T-helper 22 cell (primary cell): Measurements from ENCODE around the gene NPEPL1.

ENCODE experiments used
- DNase-seq: peaks from one replicate; pipeline ENCODE4 v3.0.0-alpha.2; 2020; ENCODE audit warnings: low read depth

Gene NPEPL1

DNA sequence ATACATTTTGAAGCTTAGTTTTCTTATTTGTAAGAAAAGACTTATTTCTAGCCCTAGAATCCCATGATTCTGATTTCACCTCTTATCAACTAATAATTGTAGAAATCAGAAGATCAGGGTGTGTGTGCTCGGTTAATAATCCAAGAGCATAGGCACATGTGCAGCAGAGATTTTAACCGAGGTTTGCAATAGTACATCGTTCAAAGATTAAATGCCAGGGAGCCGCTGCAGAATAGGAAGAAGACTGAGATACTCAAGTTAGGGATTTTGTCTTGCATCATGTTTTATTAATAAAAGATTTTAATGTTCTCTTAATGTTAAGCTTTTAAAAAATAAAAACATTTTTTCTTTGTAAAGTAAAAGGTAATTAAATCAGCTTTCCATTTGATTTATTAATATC lies 34.6 kb upstream of the NPEPL1 start:
- DNase-seq = no peak

- no peak for DNase-seq
These were observed 33.8 kb upstream of the NPEPL1 start for GRCh38 chr20:58658760-58659159.

DNA sequence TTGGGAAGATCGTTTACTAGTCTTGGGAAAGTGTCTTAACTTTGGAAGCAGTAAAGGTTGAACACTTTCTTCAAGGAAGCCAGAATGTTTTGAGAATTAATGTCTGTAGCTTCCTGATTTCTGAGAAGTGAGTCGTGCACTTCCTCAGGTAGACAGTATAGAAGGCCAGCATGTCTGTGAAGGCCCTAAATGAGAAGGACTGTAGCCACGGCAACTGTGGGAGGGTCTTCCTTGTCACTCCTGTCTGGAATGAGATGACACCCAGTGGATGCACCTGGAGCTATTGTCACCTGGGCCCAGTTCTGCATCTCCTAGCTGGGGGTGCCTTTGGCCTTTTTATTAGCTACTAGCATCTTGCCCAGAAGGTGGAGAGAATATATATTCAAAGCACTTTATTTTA lies 32.8 kb upstream of the NPEPL1 start:
- DNase-seq = no peak

DNA sequence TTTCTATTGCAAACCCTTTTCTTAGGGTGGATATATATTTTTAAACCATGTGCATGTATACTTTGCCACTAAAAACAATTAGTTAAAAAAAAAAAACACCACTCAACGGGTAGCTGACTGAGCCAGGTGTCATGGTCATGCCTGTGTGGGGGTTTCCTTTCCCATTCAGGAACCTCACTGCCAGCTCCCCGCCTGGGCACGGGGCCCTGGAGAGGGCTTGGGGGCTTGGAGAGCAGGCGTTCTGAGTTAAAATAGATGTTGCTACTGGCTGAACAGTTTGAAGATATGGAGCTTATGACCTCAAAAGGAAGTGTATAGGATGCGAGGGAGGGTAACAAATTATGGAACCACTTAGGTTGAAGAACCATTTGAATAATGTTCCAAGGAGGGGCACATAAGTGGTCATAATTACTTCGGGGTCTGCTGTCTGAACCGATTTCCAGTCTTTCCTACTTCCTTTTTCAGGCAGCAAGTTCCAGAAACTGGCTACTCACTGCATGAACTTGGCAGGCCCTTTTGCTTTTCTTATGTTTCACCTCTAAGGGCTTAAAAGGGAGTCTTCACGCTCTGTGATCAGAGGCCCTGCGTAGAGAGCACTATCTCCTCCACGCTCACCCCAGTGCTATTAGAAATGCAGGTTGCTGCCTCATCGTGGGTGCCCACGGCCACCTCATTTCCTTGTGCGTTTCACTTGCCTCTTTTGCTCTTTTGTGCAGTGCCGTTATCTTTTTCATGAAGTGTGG lies 31.6 kb upstream of the NPEPL1 start:
- peak; percentile 59 for DNase-seq

DNA sequence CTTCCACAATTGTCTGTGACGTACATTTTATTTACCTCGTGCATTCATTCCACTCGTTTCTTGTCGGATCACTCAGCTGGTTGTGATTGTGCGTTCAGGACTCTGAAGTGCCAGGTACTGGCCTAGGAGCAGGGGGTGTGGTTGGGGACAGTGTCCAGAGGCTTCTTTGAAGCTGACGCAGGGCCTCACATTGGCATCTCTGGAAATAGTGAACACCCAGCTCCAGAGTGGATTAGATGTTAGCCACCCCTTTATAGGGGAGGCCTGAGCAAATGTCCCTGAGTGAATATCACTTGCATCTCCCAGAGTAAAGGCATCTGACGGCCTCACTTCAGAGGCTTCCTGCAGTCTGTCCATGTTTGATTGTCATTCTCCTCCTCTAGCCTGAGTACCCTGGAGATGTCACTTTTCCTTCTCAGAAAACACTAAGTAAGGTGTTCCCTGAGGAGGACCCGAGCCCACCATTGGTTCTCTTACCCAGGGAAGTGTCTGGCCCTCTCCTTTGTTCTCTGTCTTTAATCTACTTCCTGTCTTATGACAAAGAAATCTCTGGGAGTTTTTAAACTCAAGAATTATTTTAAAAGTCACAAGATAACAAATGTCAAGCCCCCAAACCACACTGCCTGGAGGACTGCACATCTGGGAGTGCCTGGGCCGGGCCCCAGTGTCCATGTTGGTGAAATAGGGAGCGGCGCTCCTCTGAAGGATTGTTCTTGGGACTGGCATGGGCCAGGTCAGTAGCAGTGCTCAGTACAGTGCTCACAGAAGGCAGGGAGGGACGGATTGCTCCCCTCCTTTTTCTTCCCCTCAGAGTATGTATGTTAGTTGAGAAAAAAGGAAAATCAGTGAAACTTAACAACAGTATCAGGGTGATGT lies 30.8 kb upstream of the NPEPL1 start:
- no peak for DNase-seq

- DNase-seq = no peak
These were observed 28.3 kb upstream of the NPEPL1 start for GRCh38 chr20:58664331-58664730.

DNA sequence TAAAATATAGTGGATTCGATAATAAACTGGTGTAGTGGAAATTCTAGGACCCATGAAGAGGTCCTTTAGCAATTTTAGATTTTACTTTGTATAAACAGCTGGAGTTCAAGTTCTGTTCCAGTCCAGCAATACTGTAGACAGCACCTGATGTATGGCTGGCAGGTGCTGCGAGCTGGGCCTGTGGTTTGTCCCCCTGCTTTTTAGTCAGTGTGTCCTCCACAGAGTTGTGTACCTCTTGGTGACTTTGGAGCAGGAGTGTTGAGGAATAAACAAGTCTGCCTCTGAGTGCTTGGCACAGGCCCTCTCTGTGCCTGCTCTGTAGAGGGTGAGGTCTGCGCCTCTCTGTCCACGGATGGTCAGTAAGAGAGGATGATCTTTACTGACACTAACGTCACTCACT lies 27.7 kb upstream of the NPEPL1 start:
- no peak for DNase-seq

- DNase-seq = no peak
These were observed 27.0 kb upstream of the NPEPL1 start for GRCh38 chr20:58665606-58666005.

GRCh38 chr20:58666702-58667101 lies 25.9 kb upstream of the NPEPL1 start:
- DNase-seq = no peak

DNA sequence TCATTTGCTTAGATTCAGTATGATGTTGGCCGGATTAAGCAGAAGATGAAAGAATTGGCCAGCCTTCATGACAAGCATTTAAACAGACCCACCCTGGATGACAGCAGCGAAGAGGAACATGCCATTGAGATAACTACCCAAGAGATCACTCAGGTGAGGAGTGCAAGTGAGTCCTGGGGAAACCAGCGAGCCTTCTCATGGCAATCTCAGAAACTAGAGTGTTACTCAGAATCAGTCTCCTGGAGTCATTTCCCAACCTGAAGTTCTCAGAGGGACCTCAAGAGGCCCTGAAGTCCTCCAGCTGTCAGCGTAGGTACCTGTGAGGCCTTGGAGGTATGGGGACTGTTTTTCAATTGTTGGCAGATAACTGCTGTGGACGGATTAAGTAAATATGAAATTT lies 24.6 kb upstream of the NPEPL1 start:
- DNase-seq = no peak

DNA sequence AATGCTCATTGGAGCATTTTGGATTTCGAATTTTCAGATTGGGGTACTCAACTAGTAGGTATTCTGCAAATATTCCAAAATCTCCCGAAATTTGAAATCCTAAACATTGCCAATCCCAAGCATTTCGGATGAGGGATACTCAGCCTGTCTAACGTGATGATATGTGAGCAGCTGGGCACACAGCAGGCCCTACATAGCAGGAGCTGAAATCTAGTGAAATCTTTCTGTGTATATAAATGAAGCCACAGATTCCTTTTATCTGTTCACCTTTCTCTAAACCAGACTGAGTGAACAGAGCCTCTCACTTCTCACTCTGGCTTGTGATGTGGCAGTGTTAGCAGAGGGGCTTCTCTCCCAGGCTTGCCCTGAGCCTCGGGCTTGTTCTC lies 23.7 kb upstream of the NPEPL1 start:
- no peak for DNase-seq

- no peak for DNase-seq
These were observed 23.2 kb upstream of the NPEPL1 start for GRCh38 chr20:58669287-58670006.

- no peak for DNase-seq
These were observed 22.5 kb upstream of the NPEPL1 start for GRCh38 chr20:58670102-58670501.

DNA sequence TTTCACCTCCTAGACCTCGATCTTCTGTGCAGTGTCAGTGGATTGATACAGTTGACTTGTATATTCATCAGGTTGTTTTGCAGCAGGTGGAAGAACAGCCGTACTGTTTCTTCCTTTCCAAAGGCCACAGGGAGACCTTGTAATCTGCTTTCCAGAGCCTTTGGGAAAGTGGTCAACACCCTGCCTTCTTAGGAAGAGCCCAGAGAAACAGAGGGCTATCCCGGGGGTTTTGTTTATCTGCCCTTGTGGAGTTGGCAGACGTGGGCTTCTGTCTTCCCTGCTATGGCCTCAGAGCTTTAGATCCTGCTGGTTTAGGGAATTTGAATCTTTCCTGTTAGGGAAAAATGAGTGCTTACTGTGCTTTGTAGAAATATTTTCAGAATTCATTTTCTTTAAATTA lies 21.9 kb upstream of the NPEPL1 start:
- no peak for DNase-seq

DNA sequence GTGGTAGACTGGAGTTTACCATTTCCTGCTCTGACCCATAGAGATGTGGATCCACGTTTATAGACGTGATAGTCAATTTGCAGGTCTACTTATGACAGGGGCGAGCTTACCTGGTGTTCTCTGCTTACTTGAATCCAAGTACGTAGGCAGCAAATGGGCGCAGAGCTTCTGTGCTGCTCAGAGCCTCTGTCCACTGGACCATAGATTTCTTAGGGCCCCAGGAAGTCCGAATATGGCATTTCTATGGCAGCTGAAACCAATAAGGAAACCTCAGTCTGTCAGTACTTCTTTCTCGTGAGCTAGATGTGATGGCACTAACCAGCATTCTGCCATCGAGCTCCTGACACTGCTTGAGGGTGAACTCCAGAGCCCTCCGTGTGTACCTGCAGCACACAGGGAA lies 19.5 kb upstream of the NPEPL1 start:
- no peak for DNase-seq

DNA sequence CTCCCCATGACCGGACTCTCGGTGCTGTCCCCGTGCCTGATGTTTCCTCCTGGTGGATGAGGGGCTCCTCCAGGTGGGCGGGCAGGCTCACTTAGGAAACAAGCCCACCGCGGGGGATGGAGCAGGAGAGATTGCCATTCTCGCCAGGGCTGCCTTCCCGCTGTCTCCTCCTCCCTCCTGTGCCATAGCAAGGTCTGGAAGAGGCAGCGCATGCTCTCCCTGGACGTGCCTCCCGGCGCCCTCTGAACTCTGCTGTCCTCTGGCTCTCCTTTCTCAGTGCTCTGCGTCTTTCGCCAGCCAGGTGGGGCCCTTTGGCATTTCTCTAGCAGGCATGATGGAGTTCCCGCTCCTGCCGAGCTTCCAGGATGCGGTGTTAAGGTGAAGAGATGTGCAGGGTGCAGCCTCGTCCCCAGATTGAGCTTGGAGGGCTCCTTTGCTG lies 17.4 kb upstream of the NPEPL1 start:
- no peak for DNase-seq

DNA sequence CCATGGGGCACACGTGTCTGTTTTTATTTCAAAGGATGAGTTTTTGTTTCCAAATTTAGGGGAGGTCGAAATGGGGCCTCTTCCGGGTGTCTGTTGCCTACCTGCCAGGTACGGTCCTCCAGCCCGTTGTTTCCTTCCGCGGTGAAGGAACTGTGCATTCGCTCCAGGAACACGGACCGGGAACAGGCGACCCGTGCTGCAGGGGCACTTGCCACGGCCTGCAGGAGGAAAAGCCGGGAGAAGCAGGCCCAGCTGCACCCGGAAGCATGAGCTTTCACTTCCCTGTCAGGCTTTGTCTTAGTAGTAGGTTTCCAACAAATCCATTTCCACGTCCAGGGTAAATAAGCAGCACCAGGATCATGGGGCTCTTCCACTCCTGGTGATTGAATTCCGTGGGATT lies 17.0 kb upstream of the NPEPL1 start:
- DNase-seq = no peak

- no peak for DNase-seq
These were observed 16.4 kb upstream of the NPEPL1 start for GRCh38 chr20:58676161-58676560.

- DNase-seq = no peak
These were observed 15.5 kb upstream of the NPEPL1 start for GRCh38 chr20:58677079-58677604.

- DNase-seq = no peak
These were observed 14.8 kb upstream of the NPEPL1 start for GRCh38 chr20:58677808-58678207.

DNA sequence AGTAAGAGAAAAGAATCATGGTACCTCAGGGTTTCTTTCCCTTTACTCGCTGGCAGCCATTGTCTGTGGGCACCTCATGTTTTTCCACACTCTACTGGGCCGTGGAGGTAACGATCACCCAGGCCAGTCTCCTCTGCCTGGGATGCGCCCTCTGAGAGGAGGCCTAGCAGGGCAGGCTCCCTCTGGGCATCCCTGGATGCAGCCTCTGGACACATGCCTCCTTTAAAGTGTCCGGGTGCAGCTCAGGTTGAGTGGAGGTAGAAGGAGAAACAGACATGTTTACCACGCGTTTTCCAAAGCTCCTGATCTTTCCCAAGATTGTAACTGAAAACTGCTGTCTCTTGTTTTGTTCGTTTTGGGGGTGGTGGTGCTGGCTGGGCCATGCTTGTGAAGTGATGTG lies 13.8 kb upstream of the NPEPL1 start:
- no peak for DNase-seq

GRCh38 chr20:58682656-58683531 lies 9.7 kb upstream of the NPEPL1 start:
- DNase-seq = no peak
